Activated naive CD4-positive, alpha-beta T cell treated with anti-CD3 and anti-CD28 coated beads, Interleukin-2, amount 10 ng/mL, durations not matched to agents 7 days and 5 days (primary cell): ENCODE measurements around the gene SKI.
"Not testable (repeated sequence)": the region's sequence is repeated elsewhere in the genome, so short reads cannot be mapped to it uniquely, and the experiment has no call there.

Experiments
- CTCF ChIA-PET: fragments of 350-600 bp; sonication (Branson Sonifier 250); formaldehyde crosslinking; loops from one replicate; lab custom pipeline; 2021; ENCODE audit warnings: antibody characterized with exemption; lab: Charles Lee
- DNase-seq: peaks from one replicate; pipeline ENCODE4 v3.0.0-alpha.2; 2020
- H3K27ac Mint-ChIP-seq: one replicate; pipeline ENCODE4 v1.8.0; 2021; ENCODE audit warnings: mild to moderate bottlenecking, moderate library complexity, mixed read lengths
- H3K27me3 Mint-ChIP-seq: one replicate; pipeline ENCODE4 v1.8.0; 2021; ENCODE audit warnings: mild to moderate bottlenecking, mixed read lengths
- H3K36me3 Mint-ChIP-seq: one replicate; pipeline ENCODE4 v1.8.0; 2021; ENCODE audit warnings: mixed read lengths
- H3K4me1 Mint-ChIP-seq: one replicate; pipeline ENCODE4 v1.8.0; 2021; ENCODE audit warnings: mixed read lengths
- H3K4me3 Mint-ChIP-seq: one replicate; pipeline ENCODE4 v1.8.0; 2021; ENCODE audit warnings: mild to moderate bottlenecking, moderate library complexity, mixed read lengths
- H3K9me3 Mint-ChIP-seq: one replicate; pipeline ENCODE4 v1.8.0; 2021; ENCODE audit warnings: mixed read lengths

SKI gene

DNA sequence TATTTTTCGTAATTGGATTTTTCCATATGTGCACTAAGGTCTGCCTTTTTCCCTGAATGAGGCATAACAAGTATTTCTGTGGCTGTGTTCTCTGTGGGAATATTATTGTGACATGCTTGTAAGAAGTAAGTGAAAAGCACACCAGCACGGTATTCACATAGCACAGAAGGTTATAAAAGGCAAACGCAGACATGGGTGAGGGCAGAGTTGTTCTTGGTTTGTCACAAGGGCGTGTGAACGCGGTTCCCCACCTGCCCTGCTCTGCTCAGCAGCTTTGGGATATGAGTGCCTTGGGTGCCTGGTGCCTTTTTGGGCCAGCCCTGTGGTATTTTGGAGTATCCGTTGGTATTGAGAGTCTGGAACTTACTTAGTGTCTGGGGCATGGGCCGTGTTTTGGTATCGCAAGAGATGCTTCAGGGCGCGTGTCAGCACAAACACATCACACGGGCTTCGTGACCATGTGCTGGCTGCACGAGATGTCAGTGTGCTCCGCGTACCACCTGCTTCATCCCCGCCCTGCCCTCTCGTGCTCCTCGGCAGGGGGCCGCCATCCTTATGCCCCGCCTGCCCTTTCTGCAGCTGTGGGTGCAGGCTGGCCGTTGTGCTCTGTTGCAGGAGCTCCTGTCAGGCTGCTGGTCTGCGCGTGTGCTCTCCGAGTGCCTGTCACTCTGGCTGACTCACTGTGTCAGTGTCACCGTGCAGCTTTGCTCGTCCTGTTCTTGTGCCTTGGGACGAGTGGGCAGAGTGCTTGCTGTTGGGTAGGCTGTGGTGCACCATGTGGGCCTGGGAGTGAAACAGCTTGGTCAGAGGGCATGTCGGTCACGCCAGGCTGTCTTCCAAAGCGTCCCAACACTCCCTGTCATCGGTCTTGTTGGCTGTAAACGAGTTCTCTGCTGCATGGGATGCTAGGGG is 15.0 kb downstream of the SKI start:
- no peak overlapping the region for H3K27ac Mint-ChIP-seq
- H3K4me1 Mint-ChIP-seq: peaks cover 68% of the 10 kb centered on the region
- H3K9me3 Mint-ChIP-seq: no peaks in the 10 kb centered on the region
- H3K27me3 Mint-ChIP-seq: no peaks in the 10 kb centered on the region
- DNase-seq: no peak
- no peak overlapping the region for H3K4me3 Mint-ChIP-seq
- H3K36me3 Mint-ChIP-seq: peaks cover 52% of the 10 kb centered on the region
- CTCF ChIA-PET: no interaction called here

DNA sequence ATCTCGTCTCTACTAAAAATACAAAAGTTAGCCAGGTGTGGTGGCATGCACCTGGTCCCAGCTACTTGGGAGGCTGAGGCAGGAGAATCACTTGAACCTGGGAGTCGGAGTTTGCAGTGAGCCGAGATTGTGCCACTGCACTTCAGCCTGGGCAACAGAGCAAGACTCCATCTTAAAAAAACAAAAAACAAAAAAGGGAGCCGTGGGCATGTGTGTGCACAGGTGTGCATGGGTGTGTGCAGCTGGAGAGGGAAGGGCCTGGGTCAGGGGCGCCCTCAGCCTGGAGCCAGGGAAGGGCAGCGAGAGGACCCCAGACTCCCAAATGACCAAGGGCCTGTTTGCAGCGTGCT is 18.9 kb downstream of the SKI start:
- peaks cover 53% of the 10 kb centered on the region for H3K36me3 Mint-ChIP-seq
- H3K4me3 Mint-ChIP-seq, CTCF ChIA-PET, DNase-seq, H3K27me3 Mint-ChIP-seq, H3K9me3 Mint-ChIP-seq: not testable (repeated sequence)
- H3K27ac Mint-ChIP-seq: peak overlapping the region; percentile 55
- peaks cover 49% of the 10 kb centered on the region for H3K4me1 Mint-ChIP-seq

DNA sequence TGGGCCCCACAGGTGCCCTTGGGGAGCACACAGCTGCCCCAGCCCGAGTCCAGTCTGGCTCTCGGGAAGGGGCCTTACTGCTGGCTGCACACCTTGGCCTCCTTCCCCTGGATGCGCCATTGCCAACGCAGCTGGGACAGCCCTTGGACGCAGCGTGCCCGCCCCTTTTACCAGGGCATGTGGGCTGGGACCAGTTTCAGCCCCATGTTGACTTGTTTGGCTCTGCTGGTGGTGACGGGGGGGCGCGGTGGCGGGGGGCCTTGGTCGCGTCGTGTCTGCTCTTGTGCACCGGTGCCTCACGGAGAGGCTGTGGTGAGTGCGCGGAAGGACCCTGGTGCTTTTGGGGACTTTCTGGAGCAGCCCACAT is 19.6 kb downstream of the SKI start:
- Mint-ChIP-seq H3K4me1 (peaks cover 49% of the 10 kb centered on the region), H3K36me3 (peaks cover 54% of the 10 kb centered on the region), H3K4me3 (no peak overlapping the region), H3K27me3 (no peaks in the 10 kb centered on the region), H3K27ac (no peak overlapping the region), H3K9me3 (peaks cover 6% of the 10 kb centered on the region)
- no peak for DNase-seq
- CTCF ChIA-PET: no interaction called here

DNA sequence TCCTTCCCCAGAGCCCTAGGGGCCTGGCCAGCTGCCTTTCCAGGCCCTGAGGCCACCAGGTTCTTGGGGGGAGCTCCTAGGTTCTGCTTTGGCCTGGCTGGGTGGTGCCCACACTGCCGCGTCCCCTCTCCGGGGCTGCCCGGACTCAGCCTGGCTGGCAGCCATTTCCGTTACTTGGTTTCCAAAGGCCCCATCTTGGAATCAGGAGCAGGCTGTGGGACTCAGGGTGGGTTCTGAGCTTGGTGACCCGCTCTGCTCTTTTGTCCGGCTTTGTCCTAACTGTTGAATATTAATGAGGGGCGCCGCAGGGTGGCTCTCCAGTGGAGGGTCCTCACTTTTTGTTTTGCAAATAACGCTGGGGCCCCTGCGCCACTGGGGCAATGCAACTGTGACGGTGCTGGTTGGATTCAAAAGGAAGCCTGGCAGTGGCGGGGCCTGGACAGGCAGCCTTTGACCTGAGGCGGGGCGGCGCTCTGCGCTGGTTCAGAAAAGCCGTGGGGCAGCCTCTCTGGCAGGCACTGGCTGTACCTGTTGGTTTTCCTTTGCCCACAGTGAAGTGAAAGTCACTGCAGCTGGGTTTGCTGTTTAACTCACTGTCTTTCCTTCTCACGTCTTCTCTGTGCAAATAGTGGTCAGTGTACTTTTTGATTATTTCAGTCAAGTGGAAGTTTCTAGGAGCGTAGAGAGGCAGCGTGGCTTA is 20.2 kb downstream of the SKI start:
- H3K4me1 Mint-ChIP-seq: peaks cover 49% of the 10 kb centered on the region
- CTCF ChIA-PET: no interaction called here

DNA sequence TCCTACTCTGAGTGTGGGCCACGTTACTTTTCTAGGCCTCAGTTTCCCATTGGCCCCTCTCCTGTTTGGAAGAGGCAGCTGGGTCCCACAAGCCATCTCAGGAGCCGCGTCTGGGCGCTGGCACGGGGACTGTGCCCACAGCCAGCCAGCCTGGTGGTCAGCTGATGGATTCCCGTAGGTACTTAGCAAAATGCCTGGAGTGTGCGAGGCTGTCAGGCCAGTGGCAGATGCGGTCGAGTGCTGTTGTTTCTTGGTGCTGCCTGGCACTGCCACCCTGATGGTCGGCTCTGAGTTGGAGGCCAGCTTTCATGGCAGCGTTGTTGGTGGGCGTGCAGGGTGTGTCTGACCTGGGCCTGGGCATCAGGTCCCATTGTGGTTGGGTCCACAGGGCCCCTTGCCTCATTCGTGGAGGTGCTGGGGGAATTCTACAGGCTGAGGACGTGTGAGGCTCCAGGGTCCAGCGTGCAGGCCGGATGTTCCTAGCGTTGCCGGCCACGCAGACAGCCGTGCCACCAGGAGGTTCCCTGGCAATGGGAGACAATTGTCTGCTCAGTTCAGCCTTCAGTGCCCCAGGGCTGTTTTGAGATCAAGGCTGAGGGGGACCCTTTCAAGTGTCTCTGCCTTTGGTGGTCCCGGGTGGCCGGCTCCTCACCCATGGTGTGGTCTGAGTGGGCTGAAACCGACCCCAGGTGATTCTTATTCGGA is 20.9 kb downstream of the SKI start:
- no peaks in the 10 kb centered on the region for H3K27me3 Mint-ChIP-seq
- peaks cover 46% of the 10 kb centered on the region for H3K4me1 Mint-ChIP-seq
- H3K4me3 Mint-ChIP-seq: no peak overlapping the region
- no peak for DNase-seq
- peaks cover 6% of the 10 kb centered on the region for H3K9me3 Mint-ChIP-seq
- H3K27ac Mint-ChIP-seq: no peak overlapping the region
- CTCF ChIA-PET: no interaction called here
- H3K36me3 Mint-ChIP-seq: peaks cover 56% of the 10 kb centered on the region

More for the DNA sequence above, 20.2 kb downstream of the SKI start:
- Mint-ChIP-seq H3K36me3 (peaks cover 56% of the 10 kb centered on the region), H3K4me3 (no peak overlapping the region), H3K27me3 (no peaks in the 10 kb centered on the region), H3K27ac (no peak overlapping the region), H3K9me3 (peaks cover 6% of the 10 kb centered on the region)
- no peak for DNase-seq

DNA sequence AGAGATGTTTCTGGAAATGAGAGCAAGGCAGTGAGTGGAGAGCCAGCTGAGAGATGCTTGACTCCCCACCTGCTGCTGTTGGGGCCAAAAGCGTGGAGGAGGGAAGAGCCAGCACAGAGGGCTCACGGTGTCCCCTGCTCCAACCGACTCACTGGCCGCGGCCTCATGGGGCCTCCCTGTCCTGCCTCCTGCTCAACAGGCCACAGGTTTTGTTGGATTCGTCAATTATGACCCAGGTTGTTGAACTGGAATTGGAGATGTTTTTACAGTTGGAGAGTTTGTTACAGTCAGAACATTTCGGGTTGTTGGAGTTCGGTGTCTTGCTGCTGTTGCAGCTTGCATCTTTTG is 21.4 kb downstream of the SKI start:
- no peak for DNase-seq
- H3K4me3 Mint-ChIP-seq: no peak overlapping the region
- H3K36me3 Mint-ChIP-seq: peaks cover 58% of the 10 kb centered on the region
- CTCF ChIA-PET: no interaction called here
- H3K27ac Mint-ChIP-seq: no peak overlapping the region
- H3K9me3 Mint-ChIP-seq: peaks cover 8% of the 10 kb centered on the region
- H3K4me1 Mint-ChIP-seq: peaks cover 44% of the 10 kb centered on the region
- H3K27me3 Mint-ChIP-seq: no peaks in the 10 kb centered on the region

DNA sequence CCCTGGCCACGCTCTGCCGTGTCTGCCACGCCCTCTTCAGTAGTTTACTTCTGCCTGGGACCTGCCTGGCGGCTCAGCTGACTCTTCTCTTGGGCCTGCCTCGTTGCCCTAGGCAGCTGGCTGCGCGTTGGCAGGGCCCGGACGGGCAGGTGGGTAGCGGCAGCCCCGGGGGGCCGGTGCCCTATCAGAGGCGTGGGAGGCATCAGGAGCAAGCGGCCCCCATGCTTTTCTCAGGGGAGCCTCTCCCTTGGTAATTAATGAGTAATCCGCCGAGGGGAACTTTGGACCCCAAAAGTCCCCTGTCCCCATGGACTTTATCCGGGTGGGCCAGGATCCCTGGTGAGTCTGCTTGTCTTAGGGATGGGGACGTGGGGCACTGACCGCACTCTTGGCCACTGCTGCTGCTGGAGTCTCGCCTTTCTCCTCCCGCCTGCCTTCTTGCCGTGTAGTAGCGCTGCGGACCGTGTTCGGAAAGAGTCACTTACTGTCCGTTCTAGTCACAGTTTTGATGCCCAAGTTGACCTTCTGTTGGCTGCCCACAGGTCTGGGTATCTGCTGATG is 22.7 kb downstream of the SKI start:
- Mint-ChIP-seq H3K27me3 (no peaks in the 10 kb centered on the region), H3K4me1 (peaks cover 41% of the 10 kb centered on the region), H3K27ac (no peak overlapping the region), H3K9me3 (peaks cover 10% of the 10 kb centered on the region), H3K4me3 (no peak overlapping the region), H3K36me3 (peaks cover 56% of the 10 kb centered on the region)
- CTCF ChIA-PET: interaction anchor here (0.6 kb wide), 1 partner anchor 24 kb away, joined by 3 read pairs; no protein-coding TSS in a partner anchor
- no peak for DNase-seq

DNA sequence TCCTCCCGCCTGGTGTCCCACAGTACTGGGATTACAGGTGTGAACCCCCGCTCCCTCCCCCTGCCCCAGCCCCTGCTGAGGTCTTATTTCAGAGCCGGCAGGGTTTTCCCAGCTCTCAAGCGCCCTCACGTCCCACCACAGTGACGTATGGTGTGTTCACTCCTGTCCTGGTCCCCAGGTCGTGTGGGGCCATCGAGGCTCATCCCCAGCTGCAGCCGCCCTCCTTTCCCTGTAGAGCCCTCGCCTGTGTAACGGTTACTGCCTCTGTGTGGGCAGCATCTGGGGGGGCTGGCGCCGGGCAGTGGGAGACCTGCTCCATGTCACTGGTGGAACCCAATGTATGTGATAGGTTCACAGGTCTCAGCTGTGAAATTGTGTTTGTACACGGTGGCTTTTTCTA is 23.2 kb downstream of the SKI start:
- Mint-ChIP-seq H3K27me3 (no peaks in the 10 kb centered on the region), H3K9me3 (peaks cover 10% of the 10 kb centered on the region), H3K36me3 (peaks cover 52% of the 10 kb centered on the region), H3K4me1 (peaks cover 36% of the 10 kb centered on the region), H3K4me3 (no peak overlapping the region), H3K27ac (no peak overlapping the region)
- DNase-seq: no peak
- CTCF ChIA-PET: interaction anchor here (0.6 kb wide), 1 partner anchor 25 kb away, joined by 3 read pairs; no protein-coding TSS in a partner anchor

DNA sequence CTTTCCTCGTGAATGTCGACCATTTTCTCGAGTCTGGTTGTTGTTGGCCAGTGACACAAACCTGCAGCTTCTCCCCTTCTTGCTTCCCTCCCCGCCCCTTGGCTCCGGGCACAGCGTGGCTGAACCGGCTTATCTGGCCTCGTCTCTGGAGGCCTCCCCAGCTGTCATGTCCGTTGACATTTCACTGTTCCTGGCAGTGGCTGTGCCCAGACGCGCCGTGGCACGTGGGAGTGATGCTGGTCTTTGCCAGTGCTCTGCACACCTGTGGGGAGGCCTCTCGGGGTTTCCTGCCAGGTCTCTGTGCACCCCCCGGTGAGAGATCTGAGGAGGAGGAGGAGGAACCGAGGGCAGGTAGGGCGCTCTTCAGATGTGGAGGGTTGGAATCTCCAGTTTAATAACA is 23.7 kb downstream of the SKI start:
- H3K27me3 Mint-ChIP-seq: no peaks in the 10 kb centered on the region
- no peak overlapping the region for H3K27ac Mint-ChIP-seq

DNA sequence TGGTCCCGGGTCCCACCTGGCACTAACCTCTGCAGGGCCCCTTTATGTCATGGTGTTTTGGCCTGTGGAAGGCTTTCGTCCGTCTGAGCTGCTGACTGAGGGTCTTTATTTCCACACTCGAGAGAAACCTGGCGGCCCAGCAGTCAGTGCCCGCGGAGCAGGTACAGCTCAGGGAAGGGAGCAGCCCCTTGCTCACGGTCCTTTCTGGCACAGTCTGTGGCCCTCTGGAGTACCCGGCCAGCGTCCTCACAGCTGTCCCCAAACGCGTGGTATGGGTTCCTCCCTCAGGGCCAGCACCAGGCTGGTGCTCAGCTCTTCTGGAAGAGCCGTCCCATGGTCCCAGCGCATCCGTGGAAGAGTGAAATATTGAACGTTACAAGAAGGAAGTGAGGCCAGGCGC is 24.3 kb downstream of the SKI start:
- DNase-seq: no peak
- CTCF ChIA-PET: no interaction called here
- no peaks in the 10 kb centered on the region for H3K27me3 Mint-ChIP-seq

More for the DNA sequence above, 23.7 kb downstream of the SKI start:
- Mint-ChIP-seq H3K36me3 (peaks cover 49% of the 10 kb centered on the region), H3K9me3 (peaks cover 10% of the 10 kb centered on the region), H3K4me3 (no peak overlapping the region), H3K4me1 (peaks cover 32% of the 10 kb centered on the region)
- CTCF ChIA-PET: no interaction called here
- DNase-seq: no peak

DNA sequence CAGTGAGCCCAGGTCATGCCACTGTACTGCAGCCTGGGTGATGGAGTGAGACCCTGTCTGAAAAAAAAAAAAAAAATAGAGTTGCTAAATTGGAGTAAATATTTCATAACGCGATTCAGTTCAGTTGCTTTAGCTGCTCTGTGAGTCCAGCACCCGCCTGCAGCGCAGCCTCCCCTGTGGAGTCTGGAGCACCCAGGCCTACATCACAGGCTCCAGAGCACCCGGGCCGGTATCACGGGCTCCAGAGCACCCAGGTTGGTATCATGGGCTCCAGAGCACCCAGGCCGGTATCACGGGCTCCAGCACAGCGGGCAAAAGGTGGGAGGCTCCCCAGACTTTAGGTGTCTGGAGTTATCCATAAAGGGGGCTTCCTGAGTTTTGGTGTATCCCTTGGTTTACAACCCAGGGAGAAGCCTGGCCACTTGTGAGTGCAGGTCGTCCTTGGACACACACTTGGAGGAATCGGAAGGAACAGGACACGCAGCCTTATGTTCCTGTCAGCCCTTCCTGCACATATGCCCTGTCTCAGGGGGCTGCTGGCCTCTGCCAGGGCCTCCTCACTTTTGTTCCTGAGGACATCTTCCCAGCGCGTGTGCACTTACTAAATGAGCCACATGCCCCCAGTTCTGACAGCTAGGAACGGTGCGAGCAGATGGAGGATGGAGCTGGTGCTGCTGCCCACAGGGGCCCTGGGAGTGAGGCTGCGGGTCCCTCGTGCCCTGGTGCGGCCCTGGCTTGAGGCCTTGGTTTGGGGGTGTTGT is 25.1 kb downstream of the SKI start:
- peaks cover 58% of the 10 kb centered on the region for H3K36me3 Mint-ChIP-seq
- H3K4me3 Mint-ChIP-seq: no peak overlapping the region
- peak overlapping the region; percentile 80 for H3K27ac Mint-ChIP-seq
- CTCF ChIA-PET: no interaction called here
- DNase-seq: no peak
- no peaks in the 10 kb centered on the region for H3K27me3 Mint-ChIP-seq
- peaks cover 39% of the 10 kb centered on the region for H3K4me1 Mint-ChIP-seq
- H3K9me3 Mint-ChIP-seq: peaks cover 19% of the 10 kb centered on the region

More for the DNA sequence above, 24.3 kb downstream of the SKI start:
- peaks cover 52% of the 10 kb centered on the region for H3K36me3 Mint-ChIP-seq
- peaks cover 14% of the 10 kb centered on the region for H3K9me3 Mint-ChIP-seq
- H3K4me1 Mint-ChIP-seq: peaks cover 33% of the 10 kb centered on the region
- H3K27ac Mint-ChIP-seq: peak overlapping the region; percentile 80
- H3K4me3 Mint-ChIP-seq: no peak overlapping the region

DNA sequence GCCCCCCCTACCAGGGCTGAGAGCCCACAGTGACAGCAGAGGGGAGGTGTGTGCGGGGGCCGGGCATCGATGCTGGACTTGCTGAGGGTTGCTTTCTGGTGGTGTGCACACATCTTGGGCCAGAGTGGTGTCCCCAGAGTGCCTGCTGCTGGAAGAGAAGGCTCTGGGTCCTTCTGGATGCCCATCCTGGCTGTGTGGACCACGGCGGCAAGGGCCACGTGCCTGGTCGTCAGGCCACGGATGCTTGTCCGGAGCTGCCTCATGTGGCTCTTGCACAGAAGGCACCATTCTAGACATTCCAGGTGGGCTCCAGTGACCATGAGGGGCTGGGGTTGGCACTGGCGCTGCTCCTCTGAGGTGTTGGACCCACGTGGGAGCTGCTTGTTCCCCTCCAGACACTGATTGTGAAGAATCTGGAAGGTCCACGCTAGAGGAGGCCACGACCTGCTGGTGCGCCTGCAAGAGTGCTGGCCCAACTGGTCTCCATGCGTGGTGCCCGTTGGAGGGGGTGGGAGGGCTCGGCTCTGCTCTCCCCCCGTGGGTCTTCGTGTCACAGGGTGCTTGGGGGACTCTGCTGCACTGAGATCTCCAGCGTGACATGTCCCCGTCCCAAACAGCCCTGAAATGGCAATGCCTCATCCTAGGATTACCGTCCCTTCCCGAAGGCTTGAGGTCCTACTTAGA is 25.8 kb downstream of the SKI start:
- no peak for DNase-seq
- H3K4me3 Mint-ChIP-seq: no peak overlapping the region
- H3K27me3 Mint-ChIP-seq: no peaks in the 10 kb centered on the region
- H3K4me1 Mint-ChIP-seq: peaks cover 41% of the 10 kb centered on the region
- CTCF ChIA-PET: interaction anchor here (1.7 kb wide), 1 partner anchor 59 kb away, joined by 5 read pairs; the partner anchor contains the start of gene FAAP20
- peaks cover 56% of the 10 kb centered on the region for H3K36me3 Mint-ChIP-seq
- H3K27ac Mint-ChIP-seq: peak overlapping the region; percentile 28
- peaks cover 20% of the 10 kb centered on the region for H3K9me3 Mint-ChIP-seq

DNA sequence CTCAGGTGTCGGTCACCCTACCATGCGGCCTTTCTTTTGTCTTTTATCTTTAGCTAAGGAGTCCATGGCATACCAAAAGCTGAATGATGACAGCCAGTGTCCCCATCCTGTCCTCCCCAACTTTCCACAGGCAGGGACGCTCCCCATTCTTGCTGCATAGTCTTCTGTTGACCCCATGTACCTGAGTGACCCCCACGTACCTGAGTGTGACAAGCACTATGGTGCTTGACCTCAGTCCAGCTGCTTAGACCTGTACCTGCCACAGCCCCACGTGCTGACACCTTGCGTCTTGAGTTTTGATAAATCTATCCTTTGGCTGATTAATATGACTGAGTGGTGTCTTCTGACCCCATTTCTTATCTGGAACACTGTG is 26.9 kb downstream of the SKI start:
- Mint-ChIP-seq H3K4me3 (no peak overlapping the region), H3K27ac (no peak overlapping the region), H3K27me3 (no peaks in the 10 kb centered on the region), H3K9me3 (peaks cover 26% of the 10 kb centered on the region), H3K4me1 (peaks cover 50% of the 10 kb centered on the region), H3K36me3 (peaks cover 61% of the 10 kb centered on the region)
- CTCF ChIA-PET: interaction anchor here (0.9 to 1.7 kb wide), 2 partner anchors 60 to 127 kb away, joined by 3 to 5 read pairs; partner anchors contain the start of gene FAAP20
- DNase-seq: no peak
